Testis (tissue), 2 donors: ENCODE measurements around the gene ELMO1.

Experiments used
- CTCF ChIP-seq, 3 experiments: fragments of 450-650 bp in 2 of 3; fragments of 200-600 bp in 1 of 3; sonication (generic) in 1 of 3; IDR thresholded peaks; one replicate each; pipeline ENCODE4 v1.5.1; 2016 to 2019; ENCODE audit warnings: antibody characterized with exemption in 3 of 3, mild to moderate bottlenecking in 2 of 3, moderate library complexity in 1 of 3
- POLR2A ChIP-seq: fragments of 450-650 bp; IDR thresholded peaks from one replicate; pipeline ENCODE4 v1.6.1; 2017; ENCODE audit warnings: antibody characterized with exemption, mild to moderate bottlenecking, moderate library complexity

GRCh38 chr7:37332243-37333016 lies 116.2 kb downstream of the ELMO1 start:
- TF ChIP-seq CTCF (IDR thresholded peaks at IDR 0.05) (no peak), POLR2A (no peak)
